ENCODE measurements around the gene ABL1. TPM values are rescaled to one million over a fixed set of nuclear protein-coding genes. Genes with fewer than 3 reads are reported as not detected.

ABL1 gene
- total RNA-seq, 1 experiment from 2014 or later = 83.6 TPM

GRCh38 chr9:130895038-130895437 lies 60.0 kb downstream of the ABL1 start:
- Histone ChIP-seq H3K4me2 (ENCODE audit: insufficient read depth, insufficient read length, low read length) (no peak overlapping the region), H2BK15ac (ENCODE audit: low read depth, low read length) (no peak overlapping the region), H3K9ac (ENCODE audit: extremely low read depth, insufficient read length, low read length) (no peak overlapping the region), H3K14ac (ENCODE audit: insufficient read depth, low read length) (no peak overlapping the region), H2AFZ (ENCODE audit: low read length) (no peak overlapping the region), H3K79me1 (ENCODE audit: insufficient read depth, low read depth, low read length, poor library complexity, severe bottlenecking) (no peaks in the 10 kb centered on the region), H2BK20ac (ENCODE audit: low read depth, low read length, poor library complexity, severe bottlenecking) (no peak overlapping the region), H2BK12ac (ENCODE audit: insufficient read length, low read depth, low read length) (no peak overlapping the region), H3K56ac (ENCODE audit: insufficient read length, low read depth, low read length) (no peak overlapping the region), H3K4ac (ENCODE audit: low read depth, low read length) (no peak overlapping the region), H3K27ac (ENCODE audit: insufficient read length, low read depth, low read length) (no peak overlapping the region), H3T11ph (ENCODE audit: low read length) (no peak overlapping the region), H3K79me2 (ENCODE audit: insufficient read depth, low read length) (no peaks in the 10 kb centered on the region), H3K18ac (ENCODE audit: insufficient read length, low read depth, low read length) (no peak overlapping the region), H4K91ac (ENCODE audit: insufficient read length, low read depth, low read length) (no peak overlapping the region), H2BK5ac (ENCODE audit: insufficient read length, low read length) (no peak overlapping the region), H2BK120ac (ENCODE audit: low read depth, low read length, poor library complexity, severe bottlenecking) (no peak overlapping the region), H4K20me1 (ENCODE audit: control insufficient read depth, insufficient read depth, insufficient read length) (no peaks in the 10 kb centered on the region), H3K27me3 (ENCODE audit: insufficient read depth, low read length) (no peaks in the 10 kb centered on the region), H4K5ac (ENCODE audit: insufficient read length, low read depth, low read length) (no peak overlapping the region), H2AK5ac (ENCODE audit: insufficient read length, low read length) (no peak overlapping the region), H3K23ac (ENCODE audit: insufficient read length, low read depth, low read length) (no peak overlapping the region), H3K23me2 (ENCODE audit: insufficient read length, low read depth, low read length, poor library complexity, severe bottlenecking) (no peaks in the 10 kb centered on the region), H3K4me1 (ENCODE audit: insufficient read depth, low read length) (no peaks in the 10 kb centered on the region), H3K9me3 (ENCODE audit: control insufficient read depth, low read depth, low read length) (no peaks in the 10 kb centered on the region), H4K8ac (replicated peaks; ENCODE audit: insufficient read length, low read depth, low read length) (no peak overlapping the region)
- no peak for TF ChIP-seq CTCF (conservative IDR thresholded peaks at IDR 0.05)
- peaks cover under 1% of the 10 kb centered on the region; the same call in 1 of the 2 replicates for H3K27me3 Mint-ChIP-seq (ENCODE audit: low read depth)
- peaks cover 2 to 9% of the 10 kb centered on the region in 2 experiments; a peak in 1 of 4 replicates for H3K4me1 Mint-ChIP-seq
- peaks cover 0 to 15% (median 0%) of the 10 kb centered on the region in 3 experiments; a peak in 4 of 7 replicates for H3K36me3 Mint-ChIP-seq (ENCODE audit: insufficient read depth in 1 of 3, low read depth in 3 of 3)
- DNase-seq = no peak
- H3K27ac Mint-ChIP-seq = peak overlapping the region; percentile 36 to 84 (median 64); a peak in 4 of 7 replicates
- H3K9me3 Mint-ChIP-seq = no peaks in the 10 kb centered on the region; a peak in 1 of 5 replicates
- H3K4me3 Mint-ChIP-seq = no peak overlapping the region
- no CpG with 5 or more reads among the region's 9 CpGs for WGBS (ENCODE audit: extremely low coverage, insufficient read length, low lambda C conversion rate)
